Mesendoderm (in vitro differentiated cells): ENCODE results near the gene TNFAIP6.
"Not testable (repeated sequence)": the region's sequence is repeated elsewhere in the genome, so short reads cannot be mapped to it uniquely, and the experiment has no call there.

Source experiments
- DNase-seq: peaks from one replicate; pipeline ENCODE4 v3.0.0; 2013
- H2AK5ac ChIP-seq: 2 replicates; pipeline ENCODE4 v1.6.1; 2013; ENCODE audit warnings: low read length, inconsistent platforms
- H2BK120ac ChIP-seq: 2 replicates; pipeline ENCODE4 v1.6.1; 2013; ENCODE audit warnings: low read depth, mild to moderate bottlenecking, low read length, moderate library complexity, mixed read lengths
- H2BK15ac ChIP-seq: replicated peaks from 2 replicates; pipeline ENCODE4 v1.6.1; 2013; ENCODE audit warnings: low read depth, mild to moderate bottlenecking, moderate library complexity
- H2BK5ac ChIP-seq: 2 replicates; pipeline ENCODE4 v1.6.1; 2013; ENCODE audit warnings: low read length, inconsistent platforms
- H3K18ac ChIP-seq: 2 replicates; pipeline ENCODE4 v1.6.1; 2013; ENCODE audit warnings: mild to moderate bottlenecking, low read length, mixed read lengths
- H3K23ac ChIP-seq: one replicate; pipeline ENCODE4 v1.6.1; 2013; ENCODE audit warnings: low read length
- H3K27ac ChIP-seq: 2 replicates; pipeline ENCODE4 v1.5.1; 2013; ENCODE audit warnings: low read depth, mild to moderate bottlenecking, inconsistent platforms, low read length, moderate library complexity
- H3K27me3 ChIP-seq: 2 replicates; pipeline ENCODE4 v1.6.1; 2013; ENCODE audit warnings: low read length, control low read depth, mild to moderate bottlenecking, inconsistent platforms; ENCODE audit not compliant: insufficient read depth, poor library complexity
- H3K36me3 ChIP-seq: 2 replicates; pipeline ENCODE4 v1.6.1; 2013; ENCODE audit warnings: low read length, inconsistent platforms; ENCODE audit not compliant: control insufficient read depth, insufficient read depth
- H3K4ac ChIP-seq: one replicate; pipeline ENCODE4 v1.6.1; 2013; ENCODE audit warnings: low read depth, mild to moderate bottlenecking, low read length, moderate library complexity
- H3K4me1 ChIP-seq: 2 replicates; pipeline ENCODE4 v1.6.1; 2013; ENCODE audit warnings: low read depth, low read length, inconsistent platforms; ENCODE audit not compliant: control insufficient read depth
- H3K4me2 ChIP-seq: 2 replicates; pipeline ENCODE4 v1.6.1; 2013; ENCODE audit warnings: low read length
- H3K4me3 ChIP-seq: 2 replicates; pipeline ENCODE4 v1.5.1; 2013; ENCODE audit warnings: mild to moderate bottlenecking, low read length
- H3K56ac ChIP-seq: one replicate; pipeline ENCODE4 v1.6.1; 2013; ENCODE audit warnings: low read length
- H3K79me1 ChIP-seq: 2 replicates; pipeline ENCODE4 v1.6.1; 2013; ENCODE audit warnings: low read length, inconsistent platforms
- H3K79me2 ChIP-seq: 2 replicates; pipeline ENCODE4 v1.6.1; 2013; ENCODE audit warnings: mild to moderate bottlenecking, low read length; ENCODE audit not compliant: control insufficient read depth, insufficient read depth
- H3K9ac ChIP-seq: 2 replicates; pipeline ENCODE4 v1.6.1; 2013; ENCODE audit warnings: low read length, inconsistent platforms
- H4K5ac ChIP-seq: one replicate; pipeline ENCODE4 v1.6.1; 2013; ENCODE audit warnings: low read length
- H4K8ac ChIP-seq: one replicate; pipeline ENCODE4 v1.6.1; 2013; ENCODE audit warnings: low read depth, mild to moderate bottlenecking, control low read depth, low read length, moderate library complexity
- WGBS: extraction: QIAGEN DNeasy Blood & Tissue Kit; methylation state at CpG from one replicate; pipeline ENCODE4 v1.1.7; 2013; ENCODE audit warnings: low lambda C conversion rate, missing lambda C conversion rate; ENCODE audit not compliant: insufficient coverage; ENCODE audit errors: extremely low coverage; 5-methylcytosine and 5-hydroxymethylcytosine counted together

TNFAIP6 gene

GRCh38 chr2:151408788-151409600 lies 51.6 kb downstream of the TNFAIP6 start:
- no peaks in the 10 kb centered on the region for H3K36me3 ChIP-seq
- no peak overlapping the region for H2BK15ac ChIP-seq
- no peaks in the 10 kb centered on the region for H3K79me1 ChIP-seq
- no peak overlapping the region for H4K5ac ChIP-seq
- H3K4me2 ChIP-seq: no peak overlapping the region
- H3K4ac ChIP-seq: no peak overlapping the region
- DNase-seq: peak; percentile 63
- H2BK5ac ChIP-seq: no peak overlapping the region
- WGBS: no CpG with 5 or more reads among the region's 25 CpGs
- no peak overlapping the region for H3K9ac ChIP-seq
- no peaks in the 10 kb centered on the region for H3K27me3 ChIP-seq
- H2AK5ac ChIP-seq: no peak overlapping the region
- no peak overlapping the region for H3K23ac ChIP-seq
- H3K4me1 ChIP-seq: no peaks in the 10 kb centered on the region
- H3K79me2 ChIP-seq: peaks cover 30% of the 10 kb centered on the region
- H3K18ac ChIP-seq: no peak overlapping the region
- no peak overlapping the region for H4K8ac ChIP-seq
- no peak overlapping the region for H3K27ac ChIP-seq
- no peak overlapping the region for H3K56ac ChIP-seq
- H3K4me3 ChIP-seq: no peak overlapping the region
- H2BK120ac ChIP-seq: no peak overlapping the region

GRCh38 chr2:151409601-151410484 lies 52.5 kb downstream of the TNFAIP6 start, which contains the start of gene RIF1:
Gene RIF1, plus strand, starts transcription at chr2:151409902. Its CDS starts 522 bp downstream, at chr2:151410424.
- Histone ChIP-seq H3K36me3 (peaks cover 2% of the 10 kb centered on the region), H4K5ac (no peak within 1 kb of the TSS), H3K27ac (peak within 1 kb of the TSS; percentile 94), H4K8ac (no peak within 1 kb of the TSS), H3K4me1 (no peaks in the 10 kb centered on the region), H2BK15ac (no peak within 1 kb of the TSS), H2BK120ac (no peak within 1 kb of the TSS), H3K4me3 (peak within 1 kb of the TSS; percentile 100), H3K4me2 (peak within 1 kb of the TSS; percentile 68), H3K27me3 (no peaks in the 10 kb centered on the region), H3K18ac (peak within 1 kb of the TSS; percentile 81), H3K79me1 (no peaks in the 10 kb centered on the region), H3K79me2 (peaks cover 33% of the 10 kb centered on the region), H3K4ac (peak within 1 kb of the TSS; percentile 7), H3K9ac (peak within 1 kb of the TSS; percentile 99), H3K56ac (peak within 1 kb of the TSS; percentile 97), H3K23ac (peak within 1 kb of the TSS; percentile 94), H2BK5ac (peak within 1 kb of the TSS; percentile 86), H2AK5ac (no peak within 1 kb of the TSS)
- peak; percentile 98 for DNase-seq
- WGBS: no CpG with 5 or more reads among the region's 65 CpGs

DNA sequence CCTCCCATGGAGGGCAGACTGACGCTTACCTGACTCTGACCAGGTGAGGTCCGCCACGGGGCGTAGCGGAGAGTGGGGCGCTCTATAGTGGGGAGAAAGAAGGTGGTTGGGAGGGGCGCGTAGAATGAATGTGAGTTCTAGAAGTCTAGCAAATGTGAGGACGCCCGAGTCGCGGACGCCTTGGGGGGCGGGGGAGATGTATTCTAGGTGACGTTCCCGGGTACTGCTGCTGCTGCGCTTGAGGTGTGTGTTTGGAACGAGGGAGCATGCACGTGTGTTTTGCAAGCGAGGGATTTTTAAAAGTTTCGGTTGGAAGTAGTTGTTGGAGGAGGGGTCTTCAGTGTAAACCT lies 53.1 kb downstream of the TNFAIP6 start:
- Histone ChIP-seq H3K36me3 (peaks cover 2% of the 10 kb centered on the region), H4K5ac (no peak overlapping the region), H3K27me3 (no peaks in the 10 kb centered on the region), H3K4me1 (no peaks in the 10 kb centered on the region), H4K8ac (no peak overlapping the region), H2BK15ac (no peak overlapping the region), H3K18ac (peak overlapping the region; percentile 81), H3K56ac (peak overlapping the region; percentile 97), H3K4ac (no peak overlapping the region), H3K27ac (peak overlapping the region; percentile 94), H2AK5ac (no peak overlapping the region), H2BK5ac (peak overlapping the region; percentile 73), H3K79me2 (peaks cover 33% of the 10 kb centered on the region), H3K4me2 (peak overlapping the region; percentile 68), H3K23ac (peak overlapping the region; percentile 94), H3K9ac (peak overlapping the region; percentile 99), H3K4me3 (peak overlapping the region; percentile 100), H3K79me1 (no peaks in the 10 kb centered on the region), H2BK120ac (no peak overlapping the region)
- no CpG with 5 or more reads among the region's 21 CpGs for WGBS
- peak; percentile 69 for DNase-seq

GRCh38 chr2:151417650-151418049 lies 60.3 kb downstream of the TNFAIP6 start:
- H3K18ac ChIP-seq: no peak overlapping the region
- no peak overlapping the region for H3K56ac ChIP-seq
- H3K4me3 ChIP-seq: no peak overlapping the region
- peaks cover 9% of the 10 kb centered on the region for H3K36me3 ChIP-seq
- no peaks in the 10 kb centered on the region for H3K27me3 ChIP-seq
- no peak overlapping the region for H3K4me2 ChIP-seq
- H3K79me1 ChIP-seq: peaks cover 5% of the 10 kb centered on the region
- no peaks in the 10 kb centered on the region for H3K4me1 ChIP-seq
- H3K27ac ChIP-seq: no peak overlapping the region
- no peak overlapping the region for H2BK120ac ChIP-seq
- no peak overlapping the region for H2BK15ac ChIP-seq
- H2BK5ac ChIP-seq: no peak overlapping the region
- no peak for DNase-seq
- H4K5ac ChIP-seq: no peak overlapping the region
- H3K23ac ChIP-seq: no peak overlapping the region
- WGBS: no CpG with 5 or more reads among the region's 3 CpGs
- H4K8ac ChIP-seq: no peak overlapping the region
- H3K4ac ChIP-seq: no peak overlapping the region
- H3K79me2 ChIP-seq: peaks cover 17% of the 10 kb centered on the region
- no peak overlapping the region for H2AK5ac ChIP-seq
- H3K9ac ChIP-seq: no peak overlapping the region

GRCh38 chr2:151421681-151422080 lies 64.3 kb downstream of the TNFAIP6 start:
- H3K9ac ChIP-seq, H3K79me1 ChIP-seq, DNase-seq, H2AK5ac ChIP-seq, H4K8ac ChIP-seq, H2BK120ac ChIP-seq, H3K4me2 ChIP-seq, H3K4ac ChIP-seq, H2BK5ac ChIP-seq, H3K27ac ChIP-seq, H2BK15ac ChIP-seq, H3K56ac ChIP-seq, H4K5ac ChIP-seq, H3K27me3 ChIP-seq, H3K4me1 ChIP-seq, H3K36me3 ChIP-seq, H3K23ac ChIP-seq, H3K4me3 ChIP-seq, H3K18ac ChIP-seq: not testable (repeated sequence)
- H3K79me2 ChIP-seq: peaks cover 15% of the 10 kb centered on the region
- WGBS: no CpG with 5 or more reads among the region's 12 CpGs
